HG03520 (cell line): Measurements from ENCODE around the gene TLL2.

Experiments used
- ATAC-seq: cut with Tn5 transposase; IDR thresholded peaks from one replicate; pipeline ENCODE4 v1.9.1; 2021; ENCODE audit warnings: mild to moderate bottlenecking, moderate library complexity; ENCODE audit not compliant: unreplicated experiment

The TLL2 gene

GRCh38 chr10:96509017-96509641 is 4.6 kb downstream of the TLL2 start:
- ATAC-seq = no peak

- ATAC-seq = no peak
These were observed 6.7 kb downstream of the TLL2 start for GRCh38 chr10:96507044-96507443.

- no peak for ATAC-seq
These were observed 8.3 kb downstream of the TLL2 start for GRCh38 chr10:96505150-96506136.

DNA sequence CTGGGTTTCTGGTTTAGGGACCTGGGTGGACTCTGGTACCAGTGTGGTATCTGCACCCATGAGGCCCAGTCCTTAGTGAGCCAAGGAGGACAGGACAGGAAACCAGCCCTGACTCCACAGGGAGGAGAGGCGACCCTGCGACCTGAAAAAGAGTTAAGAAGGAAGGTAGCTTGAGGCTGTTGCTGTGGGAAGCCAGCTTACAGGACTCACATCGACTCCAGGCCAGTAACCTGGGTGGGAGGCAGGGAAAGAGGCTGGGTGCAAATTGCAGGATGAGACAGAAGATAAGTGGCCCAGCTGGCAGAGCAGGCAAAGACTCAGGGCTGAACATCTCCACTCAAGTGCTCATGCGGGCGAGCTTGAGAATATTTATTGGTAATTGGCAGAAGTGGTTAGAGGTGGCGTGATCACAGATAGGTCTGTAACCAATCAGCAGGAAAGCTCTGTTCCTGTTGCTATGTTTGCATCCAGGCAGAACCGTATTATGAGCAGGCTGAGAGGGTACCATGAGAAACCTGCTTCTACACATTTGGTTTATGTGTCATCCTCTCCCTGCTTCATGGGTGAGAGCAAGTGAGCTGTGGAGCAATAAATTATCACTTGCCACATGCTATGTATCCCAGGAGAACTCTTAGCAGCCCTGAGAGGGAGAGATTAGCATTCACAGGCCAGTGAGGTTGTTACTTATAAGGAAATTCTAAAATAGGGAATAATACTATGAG is 11.0 kb downstream of the TLL2 start:
- ATAC-seq = no peak

DNA sequence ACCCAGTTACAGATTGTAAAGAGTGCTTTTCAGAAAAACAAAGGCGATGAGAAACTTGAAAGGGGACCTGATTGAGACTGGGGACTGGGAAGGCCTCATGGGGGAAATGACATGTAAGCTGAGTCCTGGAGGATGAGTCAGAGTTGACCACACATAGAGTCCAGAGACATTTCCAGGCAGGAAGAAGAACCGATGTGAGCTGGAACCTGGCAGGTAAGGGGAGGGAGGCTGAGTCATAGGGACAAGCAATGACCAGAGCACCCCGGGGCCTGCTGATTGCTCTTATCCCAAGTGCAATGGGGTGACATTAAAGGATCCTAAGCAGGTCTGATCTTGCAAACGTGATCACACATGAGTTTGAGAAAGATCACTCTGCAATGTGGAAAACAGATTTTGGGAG is 11.7 kb downstream of the TLL2 start:
- ATAC-seq = no peak

DNA sequence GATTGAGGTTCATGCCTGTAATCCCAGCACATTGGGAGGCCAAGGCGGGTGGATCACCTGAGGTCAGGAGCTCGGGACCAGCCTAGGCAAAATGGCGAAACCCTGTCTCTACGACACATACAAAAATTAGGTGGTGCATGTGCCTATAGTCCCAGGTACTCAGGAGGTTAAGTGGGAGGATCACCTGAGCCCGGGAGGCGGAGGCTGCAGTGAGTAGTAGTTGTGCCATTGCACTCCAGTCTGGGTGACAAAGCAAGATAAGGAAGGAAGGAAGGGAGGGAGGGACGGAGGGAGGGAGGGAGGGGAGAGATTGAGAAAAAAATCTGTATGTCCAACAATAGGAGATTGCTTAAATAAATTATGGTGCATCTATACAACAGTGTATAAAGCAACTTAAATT is 13.2 kb downstream of the TLL2 start:
- no peak for ATAC-seq

DNA sequence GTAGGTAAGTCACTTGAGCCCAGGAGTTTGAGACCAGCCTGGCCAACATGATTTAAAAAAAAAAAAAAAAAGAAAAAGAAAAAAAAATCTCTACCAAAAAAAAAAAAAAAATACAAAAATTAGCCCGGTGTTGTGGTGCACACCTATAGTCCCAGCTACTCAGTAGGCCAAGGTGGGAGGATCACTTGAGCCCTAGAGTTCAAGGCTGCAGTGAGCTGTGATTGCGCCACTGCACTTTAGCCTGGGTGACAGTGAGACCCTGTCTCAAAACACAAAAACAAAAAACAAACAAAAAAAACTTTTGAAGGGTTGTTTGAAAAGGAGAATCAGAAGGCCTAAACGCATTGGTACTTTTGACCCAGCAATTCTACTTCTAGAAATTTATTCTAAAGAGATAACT is 13.7 kb downstream of the TLL2 start:
- no peak for ATAC-seq

- ATAC-seq = no peak
These were observed 16.3 kb downstream of the TLL2 start for GRCh38 chr10:96497391-96497790.

GRCh38 chr10:96496281-96496925 is 17.3 kb downstream of the TLL2 start:
- ATAC-seq = no peak

GRCh38 chr10:96495544-96495943 is 18.2 kb downstream of the TLL2 start:
- ATAC-seq = no peak

DNA sequence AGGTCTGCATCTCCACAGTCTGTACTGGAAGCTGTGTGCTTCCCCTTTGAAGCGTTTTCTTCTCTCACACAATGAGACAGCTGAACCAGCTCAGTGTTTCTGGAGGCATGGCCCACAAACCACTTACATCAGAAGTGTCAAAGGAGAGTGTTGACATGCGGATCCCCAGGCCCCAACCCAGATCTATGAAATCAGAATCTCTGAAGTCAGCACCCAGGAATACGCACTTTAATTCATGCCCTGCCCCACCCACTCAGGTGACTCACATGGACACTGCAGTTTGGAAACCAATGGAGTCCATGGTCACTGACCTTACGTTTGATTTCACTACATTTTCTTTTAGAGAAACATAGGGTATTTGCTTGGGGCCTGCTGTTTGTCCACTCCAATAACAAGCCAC is 19.0 kb downstream of the TLL2 start:
- ATAC-seq = no peak

- no peak for ATAC-seq
These were observed 19.7 kb downstream of the TLL2 start for GRCh38 chr10:96493871-96494525.

DNA sequence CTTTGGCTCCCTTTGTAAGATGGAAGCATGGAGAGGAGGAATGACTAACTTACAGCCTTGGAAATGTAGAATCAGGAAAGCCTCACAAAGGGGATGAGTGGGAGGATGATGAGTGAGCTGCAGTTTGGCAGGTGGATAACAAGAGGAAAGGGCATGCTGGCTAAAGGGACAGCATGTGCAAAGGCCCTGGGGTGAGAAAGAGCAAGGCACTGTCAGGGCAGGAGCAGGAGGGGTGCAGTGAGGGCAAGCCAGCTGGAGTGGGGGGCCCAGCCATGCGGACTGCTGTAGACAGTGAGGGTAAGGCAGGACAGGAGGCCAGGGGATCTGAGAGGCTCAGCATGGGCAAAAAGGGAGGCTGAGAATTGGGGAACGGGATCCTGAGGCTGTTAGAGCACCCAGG is 20.5 kb downstream of the TLL2 start:
- no peak for ATAC-seq

DNA sequence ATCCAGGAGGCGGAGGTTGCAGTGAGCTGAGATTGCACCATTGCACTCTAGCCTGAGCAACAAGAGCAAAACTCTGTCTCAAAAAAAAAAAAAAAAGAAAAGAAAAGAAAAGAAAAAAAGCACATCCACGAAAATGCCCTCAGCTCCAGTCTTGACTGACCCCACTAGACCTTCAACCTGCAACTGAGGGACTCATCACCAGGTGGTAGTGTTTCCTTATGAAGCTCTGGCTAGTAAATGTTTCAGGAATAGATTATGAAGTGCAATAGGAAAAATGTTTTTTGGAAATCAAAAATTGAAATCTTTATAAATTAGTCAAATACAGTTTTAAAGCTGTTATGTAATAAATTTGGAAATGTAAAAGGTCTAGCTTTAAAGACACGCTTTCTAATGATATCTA is 22.4 kb downstream of the TLL2 start:
- no peak for ATAC-seq

DNA sequence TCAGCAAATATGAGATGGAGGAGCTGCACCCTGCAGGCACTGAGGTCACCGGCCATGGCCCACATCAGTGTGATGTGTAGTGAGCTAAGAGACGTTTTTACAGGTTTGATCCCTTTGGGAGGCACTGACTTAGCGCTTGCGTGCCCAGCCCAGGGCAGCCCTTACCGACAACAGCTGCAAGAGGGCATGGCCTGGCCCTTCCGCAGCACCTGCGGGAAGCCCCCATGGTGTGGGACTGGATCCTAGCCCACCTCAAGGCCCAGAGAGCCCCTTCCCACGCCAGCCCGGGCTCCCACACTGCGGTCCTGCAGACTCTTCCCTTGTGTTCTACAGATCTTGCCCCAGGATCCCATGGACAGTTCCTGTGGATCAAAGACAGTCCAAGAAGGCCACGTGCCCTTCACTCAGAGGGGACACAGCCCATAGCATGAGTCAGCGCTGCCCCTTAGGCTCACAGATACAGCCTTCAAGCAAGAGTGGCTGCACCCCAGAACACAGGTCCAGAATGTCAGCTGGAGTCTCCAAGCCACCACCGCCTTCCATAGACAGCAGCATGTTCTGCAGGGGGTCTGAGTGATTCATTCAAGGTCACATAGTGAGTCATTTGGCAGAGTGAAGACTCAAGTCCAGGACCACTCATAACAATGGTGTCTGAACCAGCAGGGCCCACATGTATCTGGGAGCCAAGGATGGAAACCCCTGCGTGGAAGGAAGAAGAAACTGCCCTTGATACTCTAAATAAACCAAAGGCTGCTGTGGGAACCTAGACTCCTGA is 25.4 kb downstream of the TLL2 start:
- no peak for ATAC-seq

- ATAC-seq = no peak
These were observed 30.7 kb downstream of the TLL2 start for GRCh38 chr10:96482815-96483588.

GRCh38 chr10:96478355-96478754 is 35.4 kb downstream of the TLL2 start:
- ATAC-seq = no peak

GRCh38 chr10:96473866-96474265 is 39.9 kb downstream of the TLL2 start:
- ATAC-seq = no peak

DNA sequence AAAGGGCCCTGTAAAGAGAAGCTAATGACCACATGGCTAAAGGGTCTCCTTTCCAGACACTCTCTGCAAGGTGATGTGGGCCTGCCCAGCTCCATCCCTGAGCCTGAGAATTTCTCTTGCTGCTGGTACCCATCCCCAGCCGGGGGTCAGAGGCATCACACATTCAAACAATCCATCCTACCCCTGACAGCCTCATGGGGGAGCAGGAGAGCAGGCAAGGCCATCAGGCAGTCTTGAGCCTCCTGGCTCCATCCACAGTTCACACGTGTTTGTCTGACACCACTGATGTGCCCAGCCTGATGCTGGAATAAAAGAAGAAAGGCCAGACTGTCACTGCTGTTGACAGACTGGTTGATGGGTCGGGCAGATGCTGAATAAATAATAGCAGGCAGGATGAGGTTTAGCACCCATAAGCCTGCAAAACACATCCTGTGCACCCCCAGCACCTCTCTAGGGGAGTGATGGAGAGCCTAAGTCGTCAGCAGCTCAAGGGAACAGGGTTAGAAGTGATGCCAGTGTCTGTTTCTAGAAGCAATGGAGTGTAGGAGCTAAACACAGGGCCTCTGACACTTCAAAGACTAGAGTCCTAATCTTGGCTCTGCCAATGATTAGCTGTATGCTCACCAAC is 43.5 kb downstream of the TLL2 start:
- no peak for ATAC-seq
